ENCODE results near the gene SLC15A5.

SLC15A5 gene

GRCh38 chr12:16163146-16163545, 114.3 kb downstream of the SLC15A5 start:
- H2AFZ ChIP-seq (ENCODE audit: low read depth, low read length): no peak overlapping the region
- no peaks in the 10 kb centered on the region for H3K79me2 ChIP-seq (ENCODE audit: low read length)
- no peaks in the 10 kb centered on the region for H3K9me3 ChIP-seq (ENCODE audit: insufficient read depth, low read length)
- no peak overlapping the region for H3K27ac ChIP-seq (ENCODE audit: low read length)
- H3K4me3 ChIP-seq (ENCODE audit: low read length): no peak overlapping the region
- H4K20me1 ChIP-seq (ENCODE audit: insufficient read depth, low read length): no peaks in the 10 kb centered on the region
- no peaks in the 10 kb centered on the region for H3K36me3 ChIP-seq (replicated peaks; ENCODE audit: low read depth, low read length)
- TF ChIP-seq EZH2phosphoT487 (IDR thresholded peaks at IDR 0.05; ENCODE audit: low read depth) (no peak), CTCF (IDR thresholded peaks at IDR 0.05; ENCODE audit: low read depth, low read length) (no peak)
- H3K4me1 ChIP-seq (ENCODE audit: low read length): 0 out of 2 replicates have a peak, but pooled peaks cover 6% of the 10 kb centered on the region
- H3K27me3 ChIP-seq (ENCODE audit: low read depth, low read length): peaks cover 22% of the 10 kb centered on the region
- no peak overlapping the region for H3K4me2 ChIP-seq (ENCODE audit: low read length)
- H3K9ac ChIP-seq (ENCODE audit: low read length): no peak overlapping the region

GRCh38 chr12:16159571-16159970, 117.9 kb downstream of the SLC15A5 start:
- Histone ChIP-seq H3K79me2 (ENCODE audit: low read length) (no peaks in the 10 kb centered on the region), H3K27ac (ENCODE audit: low read length) (no peak overlapping the region), H2AFZ (ENCODE audit: low read depth, low read length) (no peak overlapping the region), H3K27me3 (ENCODE audit: low read depth, low read length) (peaks cover 21% of the 10 kb centered on the region), H3K4me3 (ENCODE audit: low read length) (no peak overlapping the region), H3K4me1 (ENCODE audit: low read length) (no peaks in the 10 kb centered on the region), H3K9ac (ENCODE audit: low read length) (no peak overlapping the region), H3K4me2 (ENCODE audit: low read length) (no peak overlapping the region), H3K9me3 (ENCODE audit: insufficient read depth, low read length) (no peaks in the 10 kb centered on the region), H4K20me1 (ENCODE audit: insufficient read depth, low read length) (no peaks in the 10 kb centered on the region), H3K36me3 (replicated peaks; ENCODE audit: low read depth, low read length) (no peaks in the 10 kb centered on the region)
- TF ChIP-seq CTCF (IDR thresholded peaks at IDR 0.05; ENCODE audit: low read depth, low read length) (no peak), EZH2phosphoT487 (IDR thresholded peaks at IDR 0.05; ENCODE audit: low read depth) (no peak)

- Histone ChIP-seq H3K9me3 (ENCODE audit: insufficient read depth, low read length) (no peaks in the 10 kb centered on the region), H3K4me2 (ENCODE audit: low read length) (no peak overlapping the region), H3K36me3 (replicated peaks; ENCODE audit: low read depth, low read length) (no peaks in the 10 kb centered on the region), H2AFZ (ENCODE audit: low read depth, low read length) (no peak overlapping the region), H3K9ac (ENCODE audit: low read length) (no peak overlapping the region), H3K4me1 (ENCODE audit: low read length) (no peaks in the 10 kb centered on the region), H3K4me3 (ENCODE audit: low read length) (no peak overlapping the region), H3K27ac (ENCODE audit: low read length) (no peak overlapping the region), H4K20me1 (ENCODE audit: insufficient read depth, low read length) (no peaks in the 10 kb centered on the region), H3K27me3 (ENCODE audit: low read depth, low read length) (peaks cover 6% of the 10 kb centered on the region; the same call in 1 of the 2 replicates), H3K79me2 (ENCODE audit: low read length) (no peaks in the 10 kb centered on the region)
- TF ChIP-seq CTCF (IDR thresholded peaks at IDR 0.05; ENCODE audit: low read depth, low read length) (no peak), EZH2phosphoT487 (IDR thresholded peaks at IDR 0.05; ENCODE audit: low read depth) (no peak)
These were observed 119.4 kb downstream of the SLC15A5 start for GRCh38 chr12:16158050-16158449.

GRCh38 chr12:16155938-16156337, 121.5 kb downstream of the SLC15A5 start:
- no peak for TF ChIP-seq EZH2phosphoT487 (IDR thresholded peaks at IDR 0.05; ENCODE audit: low read depth)
- Histone ChIP-seq H3K4me3 (ENCODE audit: low read length) (no peak overlapping the region), H3K79me2 (ENCODE audit: low read length) (no peaks in the 10 kb centered on the region), H3K27me3 (ENCODE audit: low read depth, low read length) (0 out of 2 replicates have a peak, but pooled peaks cover 2% of the 10 kb centered on the region), H2AFZ (ENCODE audit: low read depth, low read length) (no peak overlapping the region), H3K36me3 (replicated peaks; ENCODE audit: low read depth, low read length) (no peaks in the 10 kb centered on the region), H3K4me2 (ENCODE audit: low read length) (no peak overlapping the region), H3K9me3 (ENCODE audit: insufficient read depth, low read length) (no peaks in the 10 kb centered on the region), H4K20me1 (ENCODE audit: insufficient read depth, low read length) (no peaks in the 10 kb centered on the region), H3K4me1 (ENCODE audit: low read length) (no peaks in the 10 kb centered on the region), H3K9ac (ENCODE audit: low read length) (no peak overlapping the region), H3K27ac (ENCODE audit: low read length) (no peak overlapping the region)

GRCh38 chr12:16154990-16155389, 122.5 kb downstream of the SLC15A5 start:
- H2AFZ ChIP-seq (ENCODE audit: low read depth, low read length): no peak overlapping the region
- H3K27me3 ChIP-seq (ENCODE audit: low read depth, low read length): no peaks in the 10 kb centered on the region
- H3K79me2 ChIP-seq (ENCODE audit: low read length): no peaks in the 10 kb centered on the region
- no peak overlapping the region for H3K4me3 ChIP-seq (ENCODE audit: low read length)
- no peak overlapping the region for H3K4me2 ChIP-seq (ENCODE audit: low read length)
- H3K27ac ChIP-seq (ENCODE audit: low read length): no peak overlapping the region
- no peak overlapping the region for H3K9ac ChIP-seq (ENCODE audit: low read length)
- no peaks in the 10 kb centered on the region for H3K4me1 ChIP-seq (ENCODE audit: low read length)
- no peaks in the 10 kb centered on the region for H3K9me3 ChIP-seq (ENCODE audit: insufficient read depth, low read length)
- no peaks in the 10 kb centered on the region for H3K36me3 ChIP-seq (replicated peaks; ENCODE audit: low read depth, low read length)
- TF ChIP-seq CTCF (IDR thresholded peaks at IDR 0.05; ENCODE audit: low read depth, low read length) (no peak), EZH2phosphoT487 (IDR thresholded peaks at IDR 0.05; ENCODE audit: low read depth) (no peak)
- H4K20me1 ChIP-seq (ENCODE audit: insufficient read depth, low read length): no peaks in the 10 kb centered on the region
